HUES48 (cell line): ENCODE data around the gene FAM120AOS.
"Not testable (repeated sequence)": the region's sequence is repeated elsewhere in the genome, so short reads cannot be mapped to it uniquely, and the experiment has no call there.

Experiments used
- H3K27ac ChIP-seq: one replicate; pipeline ENCODE4 v1.7.0; 2013; ENCODE audit warnings: low read depth, low read length, inconsistent platforms
- H3K27me3 ChIP-seq: 2 replicates; pipeline ENCODE4 v1.6.1; 2013; ENCODE audit warnings: mild to moderate bottlenecking, low read length; ENCODE audit not compliant: control insufficient read depth, insufficient read depth
- H3K36me3 ChIP-seq: 2 replicates; pipeline ENCODE4 v1.6.1; 2013; ENCODE audit warnings: low read length; ENCODE audit not compliant: control insufficient read depth, insufficient read depth
- H3K4me1 ChIP-seq: 2 replicates; pipeline ENCODE4 v1.6.1; 2013; ENCODE audit warnings: mild to moderate bottlenecking, low read length; ENCODE audit not compliant: control insufficient read depth, insufficient read depth
- H3K4me3 ChIP-seq: 2 replicates; pipeline ENCODE4 v1.5.1; 2013; ENCODE audit warnings: mild to moderate bottlenecking, low read depth, low read length
- H3K9ac ChIP-seq: 2 replicates; pipeline ENCODE4 v1.6.1; 2013; ENCODE audit warnings: mild to moderate bottlenecking, low read depth, low read length, moderate library complexity
- H3K9me3 ChIP-seq: 2 replicates; pipeline ENCODE4 v1.6.1; 2013; ENCODE audit warnings: low read length; ENCODE audit not compliant: control insufficient read depth, insufficient read depth

The FAM120AOS gene

GRCh38 chr9:93439301-93439700, 14.1 kb downstream of the FAM120AOS start:
- H3K36me3 ChIP-seq, H3K9ac ChIP-seq, H3K27me3 ChIP-seq, H3K9me3 ChIP-seq, H3K27ac ChIP-seq, H3K4me3 ChIP-seq, H3K4me1 ChIP-seq: not testable (repeated sequence)

GRCh38 chr9:93437996-93438395, 15.4 kb downstream of the FAM120AOS start:
- Histone ChIP-seq H3K27me3 (no peaks in the 10 kb centered on the region), H3K4me1 (peaks cover 6% of the 10 kb centered on the region; the same call in 1 of the 2 replicates), H3K4me3 (no peak overlapping the region), H3K27ac (no peak overlapping the region), H3K9me3 (no peaks in the 10 kb centered on the region), H3K9ac (no peak overlapping the region), H3K36me3 (no peaks in the 10 kb centered on the region)

- no peaks in the 10 kb centered on the region for H3K27me3 ChIP-seq
Observed at GRCh38 chr9:93436655-93437407, 16.6 kb downstream of the FAM120AOS start.

GRCh38 chr9:93436218-93436617, 17.2 kb downstream of the FAM120AOS start:
- H3K4me3 ChIP-seq: no peak overlapping the region
- no peaks in the 10 kb centered on the region for H3K27me3 ChIP-seq
- no peak overlapping the region for H3K9ac ChIP-seq
- H3K9me3 ChIP-seq: no peaks in the 10 kb centered on the region
- no peak overlapping the region for H3K27ac ChIP-seq
- peaks cover 6% of the 10 kb centered on the region; the same call in 1 of the 2 replicates for H3K4me1 ChIP-seq
- no peaks in the 10 kb centered on the region for H3K36me3 ChIP-seq

More at GRCh38 chr9:93436655-93437407, 16.6 kb downstream of the FAM120AOS start:
- Histone ChIP-seq H3K4me3 (no peak overlapping the region), H3K9ac (no peak overlapping the region), H3K4me1 (peaks cover 6% of the 10 kb centered on the region; the same call in 1 of the 2 replicates), H3K27ac (no peak overlapping the region), H3K9me3 (no peaks in the 10 kb centered on the region), H3K36me3 (no peaks in the 10 kb centered on the region)

- no peaks in the 10 kb centered on the region for H3K9me3 ChIP-seq
- no peaks in the 10 kb centered on the region for H3K27me3 ChIP-seq
- no peaks in the 10 kb centered on the region for H3K36me3 ChIP-seq
- H3K4me3 ChIP-seq: no peak overlapping the region
- no peak overlapping the region for H3K27ac ChIP-seq
- no peak overlapping the region for H3K9ac ChIP-seq
- peaks cover 6% of the 10 kb centered on the region; the same call in 1 of the 2 replicates for H3K4me1 ChIP-seq
Observed at GRCh38 chr9:93435386-93435785, 18.0 kb downstream of the FAM120AOS start.

GRCh38 chr9:93434056-93434455, 19.3 kb downstream of the FAM120AOS start:
- Histone ChIP-seq H3K27ac (no peak overlapping the region), H3K4me3 (no peak overlapping the region), H3K36me3 (no peaks in the 10 kb centered on the region), H3K4me1 (peaks cover 6% of the 10 kb centered on the region; the same call in 1 of the 2 replicates), H3K9me3 (no peaks in the 10 kb centered on the region), H3K9ac (no peak overlapping the region), H3K27me3 (no peaks in the 10 kb centered on the region)

GRCh38 chr9:93432964-93433363, 20.4 kb downstream of the FAM120AOS start:
- Histone ChIP-seq H3K27ac (no peak overlapping the region), H3K9ac (no peak overlapping the region), H3K27me3 (no peaks in the 10 kb centered on the region), H3K4me3 (no peak overlapping the region), H3K9me3 (no peaks in the 10 kb centered on the region), H3K4me1 (peaks cover 6% of the 10 kb centered on the region; the same call in 1 of the 2 replicates), H3K36me3 (no peaks in the 10 kb centered on the region)

GRCh38 chr9:93431539-93432105, 21.8 kb downstream of the FAM120AOS start:
- no peak overlapping the region for H3K4me3 ChIP-seq
- H3K27ac ChIP-seq: no peak overlapping the region
- no peaks in the 10 kb centered on the region for H3K36me3 ChIP-seq
- H3K9me3 ChIP-seq: no peaks in the 10 kb centered on the region
- no peaks in the 10 kb centered on the region for H3K27me3 ChIP-seq
- H3K9ac ChIP-seq: no peak overlapping the region
- peaks cover 6% of the 10 kb centered on the region; the same call in 1 of the 2 replicates for H3K4me1 ChIP-seq

- H3K36me3 ChIP-seq: no peaks in the 10 kb centered on the region
- H3K9me3 ChIP-seq: peaks cover 8% of the 10 kb centered on the region; the same call in 1 of the 2 replicates
- H3K4me1 ChIP-seq: no peaks in the 10 kb centered on the region
- H3K27me3 ChIP-seq: no peaks in the 10 kb centered on the region
- H3K4me3 ChIP-seq: no peak overlapping the region
- no peak overlapping the region for H3K27ac ChIP-seq
- H3K9ac ChIP-seq: no peak overlapping the region
Observed at GRCh38 chr9:93427655-93428379, 25.6 kb downstream of the FAM120AOS start.

GRCh38 chr9:93422977-93423616, 30.3 kb downstream of the FAM120AOS start:
- Histone ChIP-seq H3K27me3 (no peaks in the 10 kb centered on the region), H3K4me3 (no peak overlapping the region), H3K9ac (no peak overlapping the region), H3K9me3 (peaks cover 8% of the 10 kb centered on the region; the same call in 1 of the 2 replicates), H3K27ac (no peak overlapping the region), H3K4me1 (no peaks in the 10 kb centered on the region), H3K36me3 (no peaks in the 10 kb centered on the region)
